ENCODE data around the gene CD38.
"Not testable (repeated sequence)": the region's sequence is repeated elsewhere in the genome, so short reads cannot be mapped to it uniquely, and the experiment has no call there.

The CD38 gene

GRCh38 chr4:15762460-15762859, 15.7 kb upstream of the CD38 start:
- not testable (repeated sequence) for DNase-seq (ENCODE audit: low read depth)

DNA sequence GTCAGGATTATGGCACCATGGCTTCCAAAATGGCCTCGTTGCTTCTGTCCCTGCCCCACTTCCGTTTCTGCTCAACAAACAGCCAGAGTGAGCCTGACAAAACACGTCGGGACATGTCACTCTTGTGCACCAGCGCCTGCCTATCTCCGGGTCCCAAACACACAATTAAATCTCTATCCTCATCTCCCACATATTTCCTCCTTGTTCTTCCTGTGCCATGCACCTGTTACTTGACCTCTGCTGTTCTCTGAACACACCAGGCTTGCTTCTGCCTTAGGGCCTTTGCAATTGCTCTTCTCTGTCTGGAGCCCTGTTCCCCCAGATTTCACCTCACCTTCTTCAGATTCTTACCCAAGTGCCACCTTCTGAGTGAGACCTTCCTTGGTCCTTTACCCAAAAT, 12.7 kb upstream of the CD38 start:
- no peak for DNase-seq (ENCODE audit: low read depth)

DNA sequence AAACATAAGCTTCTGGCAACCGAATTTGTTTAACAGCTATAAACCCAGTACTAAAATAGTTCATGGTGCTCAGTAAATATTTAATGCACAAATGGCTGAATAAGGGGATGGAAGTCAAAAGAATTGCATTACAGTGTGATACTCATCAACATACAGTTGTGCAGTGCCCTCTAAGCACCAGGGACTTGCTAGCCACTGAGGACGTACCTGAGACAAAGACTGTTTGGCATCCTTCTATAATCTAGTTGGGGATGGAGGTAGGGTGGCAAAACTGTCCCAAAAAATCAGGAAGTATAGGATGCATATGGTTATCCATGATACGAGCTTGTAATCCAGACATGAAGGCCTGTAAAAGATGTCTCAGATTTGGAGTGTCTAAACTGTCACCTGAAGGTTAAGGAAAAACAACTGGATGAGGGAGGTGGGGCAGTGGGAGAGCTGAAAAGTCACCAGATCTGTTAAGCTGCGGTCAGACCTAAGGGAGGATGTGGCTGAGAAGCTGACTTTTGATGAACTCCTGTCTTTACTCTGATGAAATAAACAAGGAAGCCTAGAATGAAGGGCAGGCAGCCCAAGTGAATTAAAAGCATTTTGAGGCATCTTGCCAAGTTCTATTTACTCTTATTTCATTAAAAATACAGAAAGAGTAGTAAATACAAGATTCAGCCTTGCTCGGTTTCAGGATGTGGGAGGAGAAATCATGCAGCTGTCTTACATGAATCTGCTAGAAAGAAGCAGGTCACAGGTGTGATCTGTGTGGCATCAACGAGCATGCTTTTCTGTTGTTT, 12.0 kb upstream of the CD38 start:
- peak; percentile 9 for DNase-seq (ENCODE audit: low read depth)

- no peak for DNase-seq (ENCODE audit: low read depth)
These were observed 11.3 kb upstream of the CD38 start for GRCh38 chr4:15766821-15767220.

- no peak for DNase-seq (ENCODE audit: low read depth)
These were observed 8.9 kb upstream of the CD38 start for GRCh38 chr4:15769202-15769601.

- DNase-seq (ENCODE audit: low read depth), result no peak
These were observed 6.7 kb upstream of the CD38 start for GRCh38 chr4:15771216-15772058.

- no peak for DNase-seq (ENCODE audit: low read depth)
These were observed 4.1 kb upstream of the CD38 start for GRCh38 chr4:15774020-15774420.

- no peak for DNase-seq (ENCODE audit: low read depth)
These were observed 1.1 kb upstream of the CD38 start for GRCh38 chr4:15776871-15777648.

DNA sequence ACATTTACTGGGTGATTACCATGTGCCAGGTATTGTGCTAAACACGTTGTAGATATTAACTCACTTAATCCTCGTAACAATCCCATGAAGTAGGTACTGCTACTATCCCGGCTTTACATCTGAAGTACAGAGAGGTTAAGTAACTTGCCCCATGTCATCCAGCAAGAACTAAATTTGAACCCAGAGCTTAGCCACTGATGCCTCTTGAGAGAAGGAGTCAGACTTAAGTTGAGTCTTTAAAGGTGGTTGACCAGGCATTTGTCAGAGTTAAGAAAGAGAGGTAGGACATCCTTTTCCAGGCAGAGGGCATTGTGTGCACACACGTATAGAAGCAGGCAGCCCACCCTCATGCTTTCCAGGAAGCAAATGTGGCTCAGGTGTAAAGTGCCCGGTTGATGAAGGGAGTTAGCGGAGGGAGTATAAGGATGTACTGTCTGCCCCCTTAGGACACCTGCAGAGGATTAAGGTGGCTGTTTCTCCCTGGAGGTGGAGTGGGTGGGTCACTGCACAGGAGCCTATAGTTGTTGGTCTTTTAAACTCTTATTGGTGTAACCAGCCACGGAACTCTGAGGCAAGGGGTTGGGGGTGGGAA, 335 bp upstream of the CD38 start:
- DNase-seq (ENCODE audit: low read depth), result no peak

DNA sequence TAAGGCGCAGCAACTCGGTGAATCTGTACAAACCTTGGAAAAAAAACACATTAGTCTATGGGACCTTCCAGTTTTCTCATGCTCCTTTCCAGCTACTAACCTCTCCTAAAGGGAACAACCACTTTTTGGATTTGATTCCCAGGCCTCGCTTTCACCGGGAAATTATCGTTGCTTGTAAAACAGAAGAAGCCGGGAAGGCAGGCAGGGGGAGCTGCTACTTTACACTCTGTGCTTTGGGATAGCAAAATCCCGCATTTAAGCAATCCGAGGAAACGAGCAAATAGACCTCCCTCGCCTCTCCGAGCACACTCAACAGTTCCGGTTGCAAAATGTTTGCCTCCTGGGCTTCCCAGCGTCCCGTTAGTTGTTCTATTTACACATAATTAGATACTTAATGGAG, 1.2 kb downstream of the CD38 start:
- DNase-seq (ENCODE audit: low read depth), result no peak

GRCh38 chr4:15779809-15780208, 1.7 kb downstream of the CD38 start:
- no peak for DNase-seq (ENCODE audit: low read depth)

DNA sequence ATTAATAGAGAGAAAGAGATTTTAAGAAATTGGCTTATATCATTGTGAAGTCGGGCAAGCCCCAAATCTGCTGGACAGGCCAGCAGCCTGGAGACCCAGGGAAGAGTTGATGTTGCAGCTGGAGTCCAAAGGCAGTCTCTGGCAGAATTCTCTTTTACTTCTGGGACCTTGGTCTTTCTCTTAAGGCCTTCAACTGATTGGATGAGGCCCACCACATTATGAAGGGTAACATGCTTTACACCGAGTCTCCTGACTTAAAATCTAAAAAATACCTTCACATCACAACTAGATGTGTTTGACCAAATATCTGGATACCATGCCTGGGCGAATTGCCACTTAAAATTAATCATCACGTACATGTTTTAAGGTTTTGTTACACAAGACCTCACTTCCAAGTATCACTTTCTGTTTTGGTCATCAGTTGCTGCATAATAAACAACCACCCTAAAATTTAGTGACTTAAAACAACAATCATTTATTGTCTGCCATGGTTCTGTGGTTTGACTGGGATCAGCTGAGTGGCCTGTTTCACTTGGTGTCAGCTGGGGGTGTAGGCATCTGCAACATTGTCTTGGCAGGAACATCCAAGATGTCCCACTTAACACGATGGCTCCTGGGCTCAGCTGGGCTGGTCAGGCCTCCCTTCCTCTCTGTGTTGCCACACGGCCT, 3.4 kb downstream of the CD38 start:
- no peak for DNase-seq (ENCODE audit: low read depth)

DNA sequence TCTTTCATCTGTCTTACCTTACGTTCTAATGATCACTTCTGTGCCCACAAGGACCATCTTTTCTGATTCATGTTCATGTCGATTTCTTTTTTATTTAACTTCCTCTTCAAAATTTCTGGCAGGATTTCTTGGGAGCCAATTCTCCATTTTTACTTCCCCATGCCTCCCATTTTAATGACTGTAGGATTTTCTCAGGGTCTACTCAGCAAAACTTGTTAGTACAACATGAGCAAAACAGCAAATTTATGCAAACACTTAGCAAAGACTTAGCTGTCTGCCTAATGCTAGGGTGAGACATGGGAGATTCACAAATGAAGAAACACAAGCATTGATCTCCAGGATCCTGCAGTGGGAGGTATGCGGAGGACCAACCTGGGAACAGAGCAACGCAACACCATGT, 5.5 kb downstream of the CD38 start:
- DNase-seq (ENCODE audit: low read depth), result no peak

DNA sequence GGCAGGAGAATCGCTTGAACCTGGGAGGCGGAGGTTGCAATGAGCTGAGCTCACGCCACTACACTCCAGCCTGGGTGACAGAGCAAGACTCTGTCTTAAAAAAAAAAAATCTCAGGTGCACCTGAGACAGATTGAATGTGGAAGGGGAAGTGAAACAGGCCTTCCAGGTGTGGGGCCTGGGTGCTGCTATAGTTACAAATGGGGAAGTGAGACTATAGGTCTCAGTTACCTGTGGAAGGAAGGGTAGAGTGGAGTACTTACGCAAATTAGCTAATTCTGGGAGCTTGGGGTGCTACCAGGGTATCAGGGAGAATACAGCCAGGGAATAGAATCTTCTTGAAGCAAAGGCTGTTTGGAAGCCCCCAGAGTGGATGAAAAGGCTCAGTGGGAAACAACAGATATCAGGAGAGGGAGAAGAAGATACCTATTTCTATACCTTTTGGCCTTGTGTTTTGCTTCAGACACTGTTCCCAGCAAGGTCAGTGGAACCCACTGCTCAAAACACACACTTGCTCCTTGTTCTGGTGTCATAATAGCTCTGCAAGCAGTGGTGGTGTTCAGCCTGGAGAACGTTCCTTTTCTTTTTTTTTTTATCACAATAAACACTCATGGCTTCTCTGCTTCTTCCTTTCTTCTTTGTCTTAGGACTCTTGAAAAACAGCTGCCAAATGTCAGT, 7.0 kb downstream of the CD38 start:
- DNase-seq (ENCODE audit: low read depth), result no peak

- DNase-seq (ENCODE audit: low read depth), result no peak
These were observed 8.6 kb downstream of the CD38 start for GRCh38 chr4:15786743-15787142.

DNA sequence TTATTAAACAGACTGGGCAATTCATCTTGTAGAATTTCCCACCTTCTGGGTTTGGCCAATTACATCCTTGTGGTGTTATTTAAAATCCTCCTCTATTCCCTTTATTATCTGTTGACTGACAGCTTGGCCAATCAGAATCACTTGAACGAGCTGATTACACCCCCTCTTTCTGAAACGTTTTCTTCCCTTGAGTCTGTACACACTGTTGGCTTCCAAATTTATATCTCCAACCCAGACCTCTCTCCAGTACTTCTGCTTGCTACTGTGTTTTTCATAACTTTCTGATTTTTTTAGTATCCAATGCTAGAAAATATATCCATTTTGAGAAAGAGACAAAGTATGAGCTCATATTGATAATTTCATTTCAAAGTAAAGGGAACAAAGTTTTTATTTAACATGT, 14.8 kb downstream of the CD38 start:
- DNase-seq (ENCODE audit: low read depth), result no peak

- no peak for DNase-seq (ENCODE audit: low read depth)
These were observed 15.6 kb downstream of the CD38 start for GRCh38 chr4:15793506-15794363.

- no peak for DNase-seq (ENCODE audit: low read depth)
These were observed 16.3 kb downstream of the CD38 start for GRCh38 chr4:15794426-15794825.

DNA sequence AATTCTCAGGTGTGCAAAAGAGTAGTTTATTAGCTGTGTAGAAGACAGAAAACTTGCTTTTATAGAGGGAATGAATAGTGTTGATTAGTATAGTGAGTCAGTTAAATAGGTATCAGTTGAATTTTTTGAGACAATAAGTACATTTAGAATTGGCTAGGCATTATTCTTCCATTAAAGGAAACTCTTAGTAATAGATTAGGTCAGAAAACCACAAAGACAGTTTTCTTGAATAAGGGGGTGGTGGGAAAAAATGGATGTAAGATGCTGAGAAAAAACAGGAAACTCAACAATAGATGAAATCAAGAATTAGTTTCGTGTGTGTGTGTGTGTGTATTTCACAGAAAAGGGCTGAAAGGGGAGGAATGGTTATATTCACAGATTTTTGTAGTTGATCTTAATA, 16.8 kb downstream of the CD38 start:
- no peak for DNase-seq (ENCODE audit: low read depth)

- no peak for DNase-seq (ENCODE audit: low read depth)
These were observed 19.2 kb downstream of the CD38 start for GRCh38 chr4:15797320-15797719.
